ENCODE data around the gene LPO. TPM values are rescaled to one million over a fixed set of nuclear protein-coding genes. Genes with fewer than 3 reads are reported as not detected.

The LPO gene
- total RNA-seq, 2 donors from 2014 or later, result not detected

DNA sequence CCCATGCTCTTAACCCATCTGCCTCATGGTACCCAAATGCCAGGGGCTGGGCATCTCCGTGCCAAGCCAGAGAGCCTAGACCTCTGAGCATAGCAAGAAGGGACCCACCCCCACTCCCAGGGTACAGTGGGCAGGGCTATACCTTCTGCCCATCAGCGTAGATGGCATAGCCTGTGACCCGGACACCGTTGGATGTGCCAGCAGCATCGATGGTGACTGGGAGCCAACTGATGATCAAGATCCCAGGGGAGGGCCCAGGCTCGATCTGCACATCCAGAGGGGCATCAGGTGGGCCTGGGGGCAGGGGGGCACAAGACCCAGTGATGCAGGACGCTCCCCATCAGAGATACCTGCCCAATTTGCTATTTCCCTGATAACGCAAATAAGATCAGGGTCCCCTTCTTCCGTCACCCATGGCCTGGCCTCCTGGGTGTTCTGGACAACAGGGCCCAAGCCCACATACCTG is 73.1 kb downstream of the LPO start:
- Mint-ChIP-seq H3K9me3 (no peaks in the 10 kb centered on the region), H3K36me3 (peaks cover 13% of the 10 kb centered on the region), H3K27ac (no peak overlapping the region), H3K27me3 (no peaks in the 10 kb centered on the region), H3K4me3 (no peak overlapping the region), H3K4me1 (ENCODE audit: low read depth in 2 of 2) (peaks cover 8 to 21% of the 10 kb centered on the region in 2 donors)
- ATAC-seq (no peak), DNase-seq (ENCODE audit: low spot score) (no peak)

DNA sequence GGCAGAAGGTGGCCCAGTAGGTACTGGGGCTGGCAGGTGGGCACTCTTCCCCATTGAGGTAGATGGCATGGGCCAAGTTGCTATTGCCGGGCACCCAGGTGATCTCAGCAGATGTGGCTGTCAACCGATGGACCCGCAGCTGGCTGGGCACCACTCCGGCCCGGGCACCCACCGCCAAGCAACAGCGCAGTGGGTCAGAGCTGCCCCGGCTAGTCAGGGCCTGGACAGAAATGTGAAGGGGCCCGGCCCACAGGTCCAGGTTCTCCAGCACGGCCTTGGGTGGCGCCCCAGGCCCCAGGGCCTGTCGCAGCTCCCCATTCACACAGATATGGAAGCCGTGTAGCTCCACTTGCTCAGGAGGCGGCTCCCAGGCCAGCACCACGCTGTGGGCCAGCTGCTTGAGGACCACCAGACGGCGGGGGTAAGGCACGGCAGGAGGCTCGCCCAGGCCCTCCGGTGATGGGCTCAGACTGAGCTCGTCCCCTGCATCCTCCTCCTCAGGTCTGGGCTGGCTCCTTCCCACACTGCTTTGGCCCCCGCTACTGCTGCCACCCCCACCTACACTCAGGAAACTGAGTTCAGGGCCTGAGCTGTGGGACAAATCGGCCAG is 73.7 kb downstream of the LPO start:
- H3K4me1 Mint-ChIP-seq (ENCODE audit: low read depth in 2 of 2), result peaks cover 9 to 21% of the 10 kb centered on the region in 2 donors
- peak in 1 of 2 donors; percentile 9 for ATAC-seq
- no peak overlapping the region for H3K4me3 Mint-ChIP-seq
- peak overlapping the region in 1 of 2 donors; percentile 74 for H3K27ac Mint-ChIP-seq
- no peak for DNase-seq (ENCODE audit: low spot score)
- no peaks in the 10 kb centered on the region for H3K9me3 Mint-ChIP-seq
- H3K27me3 Mint-ChIP-seq, result no peaks in the 10 kb centered on the region
- peaks cover 13% of the 10 kb centered on the region for H3K36me3 Mint-ChIP-seq

DNA sequence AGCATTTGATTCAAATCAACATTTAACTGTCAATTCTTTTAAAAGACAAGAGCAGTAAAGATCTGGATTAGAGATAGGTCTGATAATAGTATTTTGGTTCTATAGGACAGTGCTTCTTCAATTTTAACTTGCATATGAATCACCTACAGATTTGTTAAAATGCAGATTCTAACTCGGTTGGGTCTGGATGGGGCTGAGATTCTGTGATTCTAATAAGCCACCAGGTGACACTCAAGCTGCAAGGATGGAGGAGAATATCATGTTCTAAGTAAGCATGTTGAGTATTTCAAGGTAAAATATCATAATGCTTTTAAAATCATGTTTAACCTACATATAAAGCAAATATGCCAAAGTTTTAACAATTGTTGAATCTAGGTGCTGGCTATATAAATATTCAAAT is 74.4 kb downstream of the LPO start:
- ATAC-seq, result no peak
- Mint-ChIP-seq H3K4me3 (no peak overlapping the region), H3K36me3 (peaks cover 13% of the 10 kb centered on the region), H3K4me1 (ENCODE audit: low read depth in 2 of 2) (peaks cover 16 to 25% of the 10 kb centered on the region in 2 donors), H3K27ac (peak overlapping the region in 1 of 2 donors; percentile 74), H3K9me3 (no peaks in the 10 kb centered on the region), H3K27me3 (no peaks in the 10 kb centered on the region)
- DNase-seq (ENCODE audit: low spot score), result no peak

DNA sequence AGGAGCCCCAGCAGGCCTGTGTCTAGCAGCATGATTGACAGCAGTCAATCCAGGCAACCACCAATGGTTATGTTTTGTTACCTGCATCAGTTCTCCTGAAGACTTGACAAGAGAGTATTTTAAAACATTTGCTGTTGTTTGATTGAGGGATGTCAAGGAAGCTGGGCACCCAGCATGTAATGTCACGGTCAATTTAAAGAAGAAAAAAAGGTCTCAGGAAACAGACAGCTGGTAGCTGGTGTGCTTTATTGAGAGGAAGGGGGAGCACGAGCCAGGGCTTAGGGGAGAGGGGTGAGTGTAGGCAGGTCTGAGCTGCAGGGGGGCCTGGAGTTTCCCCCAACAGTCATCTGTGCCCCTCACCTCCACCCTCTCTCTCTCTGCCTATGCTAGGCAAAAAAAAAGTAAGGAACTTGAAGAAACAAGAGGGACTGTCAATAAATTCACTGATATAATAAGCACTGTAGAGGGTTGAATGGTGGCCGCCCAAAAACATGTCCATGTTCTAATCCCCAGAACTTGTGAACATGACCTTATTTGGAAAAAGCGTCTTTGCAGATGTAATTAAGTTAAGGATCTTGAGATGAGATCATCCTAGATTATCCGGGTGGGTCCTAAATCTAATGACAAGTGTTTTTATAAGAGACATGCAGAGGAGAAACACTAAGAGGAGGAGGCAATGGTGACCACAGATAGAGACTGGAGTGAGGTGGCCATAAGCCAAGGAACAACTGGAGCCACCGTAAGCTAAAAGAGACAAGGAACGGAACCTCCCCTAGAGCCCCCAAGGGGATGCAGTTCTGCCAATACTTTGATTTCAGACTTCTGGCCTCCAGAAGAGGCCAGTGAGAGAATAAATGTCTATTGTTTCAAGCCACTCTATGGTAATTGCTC is 75.7 kb downstream of the LPO start:
- no peak for DNase-seq (ENCODE audit: low spot score)
- Mint-ChIP-seq H3K9me3 (no peaks in the 10 kb centered on the region), H3K27me3 (no peaks in the 10 kb centered on the region), H3K4me1 (ENCODE audit: low read depth in 2 of 2) (peaks cover 16 to 28% of the 10 kb centered on the region in 2 donors), H3K4me3 (no peak overlapping the region), H3K27ac (peak overlapping the region; percentile 49 to 85), H3K36me3 (peaks cover 13% of the 10 kb centered on the region)
- ATAC-seq, result no peak

DNA sequence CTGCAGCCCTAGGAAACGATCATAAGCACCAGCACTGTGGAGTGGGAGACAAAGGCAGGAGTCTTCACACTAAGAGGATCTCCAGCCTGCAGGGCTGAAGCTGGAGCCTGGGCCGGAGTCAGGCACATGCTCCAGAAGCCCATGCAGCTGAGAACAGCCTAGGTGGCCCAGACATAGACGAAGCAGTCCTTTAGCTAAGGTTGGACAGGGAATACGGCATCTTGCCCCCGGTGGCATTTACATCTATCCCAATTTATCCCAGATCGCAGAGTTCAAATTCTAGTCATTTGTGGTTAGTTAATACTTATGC is 76.3 kb downstream of the LPO start:
- DNase-seq (ENCODE audit: low spot score), result no peak
- H3K36me3 Mint-ChIP-seq, result peaks cover 13% of the 10 kb centered on the region
- H3K9me3 Mint-ChIP-seq, result no peaks in the 10 kb centered on the region

DNA sequence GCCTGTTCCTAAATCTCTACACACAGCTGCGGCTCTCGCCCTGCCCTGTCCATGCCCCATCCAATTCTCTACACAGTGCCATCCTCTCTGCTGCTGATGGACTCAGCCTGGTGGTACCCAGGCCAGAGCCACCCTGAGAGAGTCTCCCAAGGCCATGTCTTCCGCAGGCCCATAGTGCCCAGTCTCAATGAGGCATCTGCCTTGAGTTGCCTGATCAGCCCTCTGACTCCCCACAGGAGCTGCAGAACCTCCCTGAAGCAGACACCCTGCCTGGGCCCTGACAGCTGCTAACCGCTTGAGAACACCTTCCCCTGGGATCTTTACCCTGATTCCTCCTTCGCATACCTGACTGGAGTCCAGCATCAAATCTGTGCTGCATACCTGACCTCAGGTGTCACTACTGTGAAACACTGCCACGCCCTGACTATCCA is 76.9 kb downstream of the LPO start:
- Mint-ChIP-seq H3K27ac (peak overlapping the region; percentile 49 to 85), H3K4me1 (ENCODE audit: low read depth in 2 of 2) (peaks cover 16 to 25% of the 10 kb centered on the region in 2 donors), H3K9me3 (no peaks in the 10 kb centered on the region), H3K4me3 (no peak overlapping the region), H3K27me3 (no peaks in the 10 kb centered on the region), H3K36me3 (peaks cover 13% of the 10 kb centered on the region)
- DNase-seq (ENCODE audit: low spot score) (no peak), ATAC-seq (no peak)

More for the DNA sequence above, 76.3 kb downstream of the LPO start:
- H3K27ac Mint-ChIP-seq, result peak overlapping the region; percentile 49 to 85
- H3K4me3 Mint-ChIP-seq, result no peak overlapping the region
- ATAC-seq, result no peak
- no peaks in the 10 kb centered on the region for H3K27me3 Mint-ChIP-seq
- peaks cover 16 to 25% of the 10 kb centered on the region in 2 donors for H3K4me1 Mint-ChIP-seq (ENCODE audit: low read depth in 2 of 2)

DNA sequence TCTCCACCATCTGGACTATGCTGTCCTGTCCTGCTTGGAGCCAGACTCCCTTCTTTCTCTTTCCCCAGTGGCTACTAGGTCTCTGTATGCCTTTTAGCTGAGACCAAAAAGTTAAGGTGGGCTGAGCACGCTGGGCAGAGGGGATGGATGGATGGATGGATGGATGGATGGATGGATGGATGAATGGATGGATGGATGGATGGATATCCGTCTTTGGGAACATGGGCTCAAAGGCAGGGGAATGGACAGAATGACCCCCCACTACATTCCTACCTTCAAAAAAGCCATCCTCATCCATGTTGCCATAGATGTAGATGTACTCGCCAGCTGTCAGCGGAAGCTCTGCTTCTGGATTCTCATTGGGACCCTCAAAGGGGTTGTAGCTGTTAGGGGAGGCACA is 77.4 kb downstream of the LPO start:
- Mint-ChIP-seq H3K9me3 (no peaks in the 10 kb centered on the region), H3K4me1 (ENCODE audit: low read depth in 2 of 2) (peaks cover 16 to 27% of the 10 kb centered on the region in 2 donors), H3K36me3 (peaks cover 13% of the 10 kb centered on the region), H3K4me3 (no peak overlapping the region), H3K27me3 (no peaks in the 10 kb centered on the region), H3K27ac (peak overlapping the region; percentile 49 to 85)
- ATAC-seq (no peak), DNase-seq (ENCODE audit: low spot score) (no peak)

DNA sequence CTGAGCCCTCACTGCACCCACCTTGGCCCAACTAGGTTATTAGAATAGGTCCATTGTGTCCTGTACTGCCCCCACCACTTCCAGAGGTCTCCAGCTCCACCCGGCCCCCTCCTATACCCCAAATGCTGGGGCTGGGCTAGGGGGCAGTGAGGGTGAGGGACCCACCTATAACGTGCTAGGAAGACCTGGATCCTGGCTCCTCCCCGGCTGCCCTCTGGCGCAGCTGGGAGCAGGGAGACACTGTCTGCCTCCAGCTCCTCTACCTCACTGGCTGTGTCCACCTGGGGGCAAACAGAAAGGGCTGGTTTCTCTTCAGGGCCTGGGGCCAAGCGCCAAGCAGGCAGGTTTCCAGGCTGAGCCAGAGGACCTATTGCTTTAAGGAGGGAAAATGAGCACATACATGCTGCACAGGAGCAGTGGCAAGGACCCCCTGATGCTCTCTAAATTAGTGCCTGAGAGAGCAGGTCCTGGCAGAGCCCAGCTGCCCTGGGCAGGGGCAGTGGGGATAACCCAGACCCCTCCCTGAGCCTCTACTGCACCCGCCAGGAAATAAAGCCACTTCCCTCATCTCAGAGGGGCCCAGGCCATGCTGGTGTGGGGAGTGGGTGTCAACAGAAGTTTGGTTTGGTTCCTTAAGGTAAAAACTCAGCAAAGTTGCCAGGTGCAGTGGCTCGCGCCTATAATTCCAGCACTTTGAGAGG is 78.0 kb downstream of the LPO start:
- Mint-ChIP-seq H3K27ac (peak overlapping the region; percentile 65 to 85), H3K4me1 (ENCODE audit: low read depth in 2 of 2) (peaks cover 16 to 30% of the 10 kb centered on the region in 2 donors), H3K4me3 (no peak overlapping the region), H3K9me3 (no peaks in the 10 kb centered on the region), H3K36me3 (peaks cover 13% of the 10 kb centered on the region), H3K27me3 (no peaks in the 10 kb centered on the region)
- no peak for DNase-seq (ENCODE audit: low spot score)
- no peak for ATAC-seq

DNA sequence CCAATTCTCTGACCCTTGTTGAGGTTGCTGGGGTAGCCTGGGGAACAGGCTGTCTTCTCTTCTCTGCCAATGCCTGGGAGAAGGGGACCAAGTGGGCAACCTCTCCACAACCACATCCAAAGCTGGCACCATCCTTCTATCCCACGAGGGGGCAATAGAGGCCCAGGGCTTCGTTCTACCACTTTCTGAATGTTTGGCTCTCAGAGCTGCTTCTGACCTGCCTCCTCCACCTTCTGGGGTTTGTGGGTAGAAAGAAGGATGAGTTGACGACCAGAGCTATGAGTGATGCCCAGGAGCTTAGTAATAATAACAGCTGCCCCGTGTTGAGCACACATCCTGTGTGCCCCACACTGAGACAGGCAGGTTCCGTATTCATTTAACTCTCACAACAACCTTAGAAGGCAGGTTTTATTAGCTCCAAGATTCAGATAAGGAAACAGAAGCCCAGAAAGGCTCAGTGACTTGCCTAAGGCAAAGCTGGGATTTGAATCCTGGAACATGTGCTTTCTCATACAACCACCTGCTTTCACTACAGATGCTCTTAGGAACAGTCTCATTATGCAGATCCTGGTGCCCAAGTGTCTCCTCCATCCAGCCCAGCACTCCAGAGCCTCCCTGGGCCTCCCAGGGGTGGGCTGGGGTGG is 79.2 kb downstream of the LPO start:
- peaks cover 27 to 41% of the 10 kb centered on the region in 2 donors for H3K4me1 Mint-ChIP-seq (ENCODE audit: low read depth in 2 of 2)
- H3K9me3 Mint-ChIP-seq, result no peaks in the 10 kb centered on the region
- no peaks in the 10 kb centered on the region for H3K27me3 Mint-ChIP-seq
- ATAC-seq, result peak; percentile 88 to 97
- peak; percentile 79 for DNase-seq (ENCODE audit: low spot score)
- no peak overlapping the region for H3K4me3 Mint-ChIP-seq
- peak overlapping the region; percentile 65 to 85 for H3K27ac Mint-ChIP-seq
- peaks cover 19% of the 10 kb centered on the region for H3K36me3 Mint-ChIP-seq

DNA sequence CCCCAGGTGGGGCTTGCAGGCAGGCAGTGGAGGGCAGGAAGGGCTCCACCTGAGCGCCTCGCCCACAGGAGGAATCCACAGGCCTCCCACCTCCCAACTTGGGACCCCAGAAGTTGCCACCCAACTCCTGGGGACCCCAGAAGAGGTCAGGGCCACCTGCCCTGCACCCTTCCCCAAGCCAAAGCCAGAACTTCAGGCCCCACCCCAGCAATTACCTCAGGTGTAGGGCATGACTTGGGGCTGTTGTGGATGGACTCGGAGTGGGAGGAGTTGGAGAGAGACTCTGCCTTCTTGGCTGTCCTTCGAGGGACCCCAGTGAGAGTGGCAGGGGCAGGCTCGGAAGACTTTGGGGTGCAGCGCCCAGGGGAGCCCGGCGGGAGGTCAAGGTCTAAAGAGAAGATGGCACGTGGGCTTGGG is 79.7 kb downstream of the LPO start:
- Mint-ChIP-seq H3K4me3 (no peak overlapping the region), H3K36me3 (peaks cover 19% of the 10 kb centered on the region), H3K27ac (peak overlapping the region; percentile 65 to 85), H3K27me3 (no peaks in the 10 kb centered on the region), H3K9me3 (no peaks in the 10 kb centered on the region), H3K4me1 (ENCODE audit: low read depth in 2 of 2) (peaks cover 29 to 43% of the 10 kb centered on the region in 2 donors)
- DNase-seq (ENCODE audit: low spot score) (peak; percentile 57), ATAC-seq (no peak)

Other genes with a start within 250 kb of the LPO start
- 100 to 1,000 TPM; 327 to 426 TPM for gene SRSF1, start 231.3 kb upstream of the LPO start, total RNA-seq
- gene DYNLL2, start 155.2 kb upstream of the LPO start, total RNA-seq, result 10 to 100 TPM; 27.9 to 37.9 TPM
- under 1 TPM in 1 of 2 donors, not detected in 1; 0.25 TPM for gene OR4D1, start 90.2 kb upstream of the LPO start, total RNA-seq
- gene OR4D2, start 71.6 kb upstream of the LPO start, total RNA-seq, result not detected
- gene EPX, start 45.9 kb upstream of the LPO start, total RNA-seq, result not detected
- 10 to 100 TPM; 13.2 to 20.2 TPM for gene MKS1, start 19.3 kb upstream of the LPO start, total RNA-seq
- not detected for gene MPO, start 42.4 kb downstream of the LPO start, total RNA-seq
- gene TSPOAP1, start 90.2 kb downstream of the LPO start, total RNA-seq, result 10 to 100 TPM; 54.0 to 82.3 TPM
- 100 to 1,000 TPM in 1 of 2 donors, 10 to 100 TPM in 1; 84.0 to 143 TPM for gene SUPT4H1, start 113.6 kb downstream of the LPO start, total RNA-seq
- gene RNF43, start 178.9 kb downstream of the LPO start, total RNA-seq, result 1 to 10 TPM in 1 of 2 donors, not detected in 1; 1.3 TPM
- 1 to 10 TPM; 1.7 to 3.3 TPM for gene HSF5, start 249.8 kb downstream of the LPO start, total RNA-seq